HepG2 (cell line): ENCODE results near the gene CCL23.
A peak's percentile ranks its signal among the peaks of the same experiment; 100 is the strongest.

Experiments used
- NBN ChIP-seq: fragments of 450-650 bp; conservative IDR thresholded peaks from 2 replicates; pipeline ENCODE4 v1.6.1; 2017
- TBX3 ChIP-seq: fragments of 450-650 bp; IDR thresholded peaks from 2 replicates; pipeline ENCODE4 v1.6.1; 2017; ENCODE audit warnings: antibody characterized with exemption, mild to moderate bottlenecking, inconsistent platforms, borderline replicate concordance
- ZNF432 ChIP-seq: sonication (generic); formaldehyde crosslinking; IDR thresholded peaks from 2 replicates; pipeline ENCODE4 v1.5.0; 2020; ENCODE audit warnings: missing genetic modification reagents, mild to moderate bottlenecking, borderline replicate concordance
- ZNF7 ChIP-seq: IDR thresholded peaks from 2 replicates; pipeline ENCODE4 v1.6.1; 2016; ENCODE audit warnings: missing biosample characterization, missing genetic modification reagents

- TF ChIP-seq NBN (no peak), TBX3 (peak; percentile 75; the same call in 1 of the 2 replicates), ZNF432 (CRISPR knock-in tag) (no peak), ZNF7 (CRISPR knock-in tag) (peak; percentile 3; the same call in 1 of the 2 replicates)
Observed at GRCh38 chr17:35973333-35974260, 44.2 kb downstream of the CCL23 start.
